ENCODE data around the gene FMOD.
A peak's percentile ranks its signal among the peaks of the same experiment; 100 is the strongest.

FMOD gene

GRCh38 chr1:203295796-203296195, 55.1 kb downstream of the FMOD start:
- ATAC-seq, result peak; percentile 54
- no peaks in the 10 kb centered on the region for H3K9me3 Mint-ChIP-seq
- no peaks in the 10 kb centered on the region for H3K36me3 Mint-ChIP-seq
- no peaks in the 10 kb centered on the region for H3K27me3 Mint-ChIP-seq
- peaks cover 82% of the 10 kb centered on the region for H3K4me1 Mint-ChIP-seq
- peak overlapping the region; percentile 83 for H3K27ac Mint-ChIP-seq
- H3K4me3 Mint-ChIP-seq, result peak overlapping the region; percentile 4

- Mint-ChIP-seq H3K36me3 (no peaks in the 10 kb centered on the region), H3K27ac (peak overlapping the region; percentile 98), H3K4me1 (peaks cover 78% of the 10 kb centered on the region), H3K4me3 (peak overlapping the region; percentile 70), H3K27me3 (no peaks in the 10 kb centered on the region), H3K9me3 (no peaks in the 10 kb centered on the region)
- no peak for ATAC-seq
Observed at GRCh38 chr1:203291201-203292096, 59.5 kb downstream of the FMOD start.

Measured in stimulated activated memory B cell treated with anti-CD40 and anti-IgM and Interleukin-4, amounts not matched to agents 10 μg/mL and 1 μg/mL and 100 μg/mL, for 72 hours (primary cell).